ENCODE measurements around the gene UGT1A8.

UGT1A8 gene

GRCh38 chr2:233822101-233822771 lies 204.8 kb downstream of the UGT1A8 start:
- no peak for DNase-seq

Data from hematopoietic multipotent progenitor cell treated with erythropoietin and hydrocortisone succinate and interleukin-3 and kit ligand, for 6 days (in vitro differentiated cells).